Panc1 (cell line): ENCODE measurements around the gene SEC22B.
"Not testable (repeated sequence)": the region's sequence is repeated elsewhere in the genome, so short reads cannot be mapped to it uniquely, and the experiment has no call there.

Source experiments
- CTCF ChIP-seq: fragments of 450-650 bp; IDR thresholded peaks from 2 replicates; pipeline ENCODE4 v1.5.1; 2017; ENCODE audit warnings: mild to moderate bottlenecking
- REST ChIP-seq, 2 experiments: IDR thresholded peaks; 2 replicates each; pipeline ENCODE4 v1.6.1; 2011 to 2012; ENCODE audit warnings: low read depth in 2 of 2, control low read depth in 1 of 2, low read length in 1 of 2, mild to moderate bottlenecking in 1 of 2, moderate library complexity in 1 of 2; ENCODE audit not compliant: insufficient read depth in 1 of 2

DNA sequence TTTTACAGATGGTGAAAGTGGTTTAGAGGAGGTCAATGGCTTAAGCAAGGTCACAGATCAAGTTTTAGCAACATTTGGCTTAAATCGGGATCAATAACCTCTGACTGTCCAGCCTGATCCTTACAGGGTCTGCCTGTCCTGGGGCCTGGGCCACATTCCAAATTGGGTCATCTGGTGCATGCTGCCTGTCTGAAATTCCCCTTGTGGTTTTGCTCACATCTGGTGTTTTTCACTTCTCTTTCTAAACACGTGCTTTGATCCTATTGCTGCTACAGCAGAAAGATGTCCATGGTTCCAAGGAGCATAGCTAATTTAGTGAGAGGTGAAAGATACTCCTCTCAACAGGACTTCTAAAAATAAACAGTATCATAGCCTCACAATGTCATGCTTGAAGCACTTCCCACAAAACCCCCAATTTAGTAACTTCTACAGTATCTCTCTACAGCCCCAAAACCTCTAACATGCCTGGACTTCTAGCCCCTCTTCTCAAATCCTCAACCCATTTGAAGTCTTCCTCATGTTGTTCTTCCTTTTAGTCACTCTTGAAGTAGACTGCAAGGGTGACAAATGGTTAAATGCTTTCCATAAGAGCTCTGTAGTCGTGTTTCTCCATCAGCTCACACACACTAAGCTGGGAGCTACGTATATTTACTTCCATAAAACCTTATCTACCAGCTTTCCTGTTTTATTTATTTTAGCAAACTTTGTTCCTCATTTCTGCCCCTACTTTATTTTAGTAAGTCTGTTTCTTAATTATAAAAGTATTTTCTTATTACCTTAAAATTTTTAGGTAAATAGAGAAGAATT lies 58.7 kb downstream of the SEC22B start:
- TF ChIP-seq REST (IDR thresholded peaks at IDR 0.05; ENCODE audit: insufficient read depth in 1 of 2, low read depth in 2 of 2, low read length in 1 of 2); CTCF: not testable (repeated sequence)
